Measurements from ENCODE around the gene NUCKS1. TPM values are rescaled to one million over a fixed set of nuclear protein-coding genes. Genes with fewer than 3 reads are reported as not detected.

Gene NUCKS1
- total and polyA plus RNA-seq, 2 of the 8 experiments (the other 6 are each of a cell fraction or from before 2014, with no cell fraction given) = 126 to 461 TPM

DNA sequence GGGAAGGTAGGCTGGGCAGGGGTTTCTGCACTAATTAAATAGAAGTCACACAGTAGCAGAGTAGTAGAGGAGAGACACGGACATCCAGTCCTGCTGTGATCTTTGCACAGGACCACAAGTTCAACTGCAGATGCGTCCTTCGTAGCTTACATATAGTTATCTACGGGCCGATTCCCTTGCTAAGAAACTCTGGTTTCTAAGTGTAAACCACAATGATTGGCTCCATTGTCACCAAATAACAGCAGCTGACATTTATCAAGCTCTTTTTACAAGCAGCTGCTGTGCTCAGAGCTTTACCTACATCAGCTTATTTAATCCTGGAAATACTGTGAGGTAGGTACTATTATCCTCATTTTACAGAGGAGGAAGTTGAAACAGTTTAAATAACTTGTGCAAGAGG lies 72.8 kb downstream of the NUCKS1 start:
- Histone ChIP-seq H2BK20ac (ENCODE audit: low read length) (no peak overlapping the region), H3K4me3 (ENCODE audit: extremely low read depth in 1 of 4, insufficient read depth in 2 of 4, low read depth in 3 of 4, low read length in 4 of 4) (no peak overlapping the region), H3K14ac (ENCODE audit: insufficient read length) (no peak overlapping the region), H3K36me3 (ENCODE audit: control insufficient read depth in 2 of 4, insufficient read depth in 4 of 4, low read length in 3 of 4) (no peaks in the 10 kb centered on the region), H3K4me1 (replicated peaks in 1 of 4; ENCODE audit: control insufficient read depth in 3 of 4, insufficient read depth in 4 of 4, low read length in 3 of 4) (peaks cover 16 to 42% (median 25%) of the 10 kb centered on the region in 4 experiments), H2AK5ac (ENCODE audit: low read depth, low read length) (no peak overlapping the region), H3K56ac (replicated peaks; ENCODE audit: insufficient read length, low read depth, low read length) (no peak overlapping the region), H3K18ac (ENCODE audit: extremely low read depth, low read length) (no peak overlapping the region), H3K4ac (replicated peaks; ENCODE audit: insufficient read length, low read depth, low read length) (no peak overlapping the region), H3K23ac (ENCODE audit: insufficient read length) (no peak overlapping the region), H2BK15ac (ENCODE audit: low read length) (no peak overlapping the region), H2AFZ (ENCODE audit: low read length) (no peak overlapping the region), H2BK12ac (ENCODE audit: low read depth, low read length) (no peak overlapping the region), H2BK120ac (replicated peaks; ENCODE audit: low read depth, low read length) (no peak overlapping the region), H3K23me2 (ENCODE audit: low read depth, low read length) (peaks cover 11% of the 10 kb centered on the region), H3K79me2 (ENCODE audit: control insufficient read depth in 1 of 2, insufficient read depth in 2 of 2, low read length in 2 of 2) (peaks cover 0 to 48% of the 10 kb centered on the region in 2 experiments; a peak in 3 of 4 replicates), H3K9me3 (ENCODE audit: insufficient read depth in 2 of 2, low read depth in 1 of 2, low read length in 1 of 2) (no peaks in the 10 kb centered on the region), H4K91ac (replicated peaks; ENCODE audit: insufficient read length, low read length) (no peak overlapping the region), H3K9ac (replicated peaks in 1 of 4; ENCODE audit: extremely low read depth in 1 of 4, low read depth in 3 of 4, low read length in 3 of 4) (no peak overlapping the region), H3K4me2 (ENCODE audit: insufficient read depth in 1 of 2, low read depth in 2 of 2, low read length in 2 of 2) (no peak overlapping the region), H3K27ac (ENCODE audit: low read depth, low read length) (no peak overlapping the region), H4K8ac (ENCODE audit: extremely low read depth, insufficient read depth, low read length) (no peak overlapping the region), H3K79me1 (ENCODE audit: low read depth, low read length) (peaks cover 17% of the 10 kb centered on the region), H3K27me3 (replicated peaks in 1 of 4; ENCODE audit: control insufficient read depth in 3 of 4, extremely low read depth in 1 of 4, insufficient read depth in 3 of 4, low read length in 3 of 4) (peaks cover 0 to 11% (median 2%) of the 10 kb centered on the region in 4 experiments; a peak in 2 of 7 replicates), H2BK5ac (ENCODE audit: low read depth, low read length) (no peak overlapping the region), H4K20me1 (replicated peaks in 1 of 2; ENCODE audit: control insufficient read depth in 1 of 2, insufficient read depth in 2 of 2, low read length in 2 of 2) (peaks cover 0 to 7% of the 10 kb centered on the region in 2 experiments), H4K5ac (ENCODE audit: insufficient read length, low read depth, low read length) (no peak overlapping the region)
- TF ChIP-seq TEAD4 (IDR thresholded peaks at IDR 0.05; ENCODE audit: low read depth, low read length) (no peak), CBX8 (IDR thresholded peaks at IDR 0.05; ENCODE audit: borderline replicate concordance, low read depth, low read length) (no peak), USF2 (IDR thresholded peaks at IDR 0.05; ENCODE audit: low read length) (no peak)
- DNase-seq (ENCODE audit: low read depth in 1 of 2, low spot score in 2 of 2) (no peak), FAIRE-seq (no peak)
- WGBS, 2 experiments (ENCODE audit: extremely low coverage in 1 of 2, insufficient coverage in 1 of 2, insufficient read length in 1 of 2, insufficient replicate concordance in 2 of 2, low coverage in 1 of 2, low lambda C conversion rate in 2 of 2, missing lambda C conversion rate in 1 of 2) = 79% methylated on average over 5 of the region's 5 CpGs; no CpG with 5 or more reads in 1 of the 2 experiments
- ChIA-PET CTCF (ENCODE audit: partially characterized antibody) (interaction anchor here (0.7 to 17.5 kb wide), 11 partner anchors 8 to 85 kb away, joined by 3 to 378 read pairs (median 5); partner anchors contain the start of gene ELK4), POLR2A (ENCODE audit: partially characterized antibody) (interaction anchor here (0.6 to 5.4 kb wide), 10 partner anchors 7 to 85 kb away, joined by 3 to 49 read pairs (median 4); partner anchors contain the start of gene ELK4)

Data from H1 (cell line).